HuH-7 (cell line): ENCODE results near the gene GIMAP2.
"Not testable (repeated sequence)": the region's sequence is repeated elsewhere in the genome, so short reads cannot be mapped to it uniquely, and the experiment has no call there.

ENCODE experiments used
- DNase-seq: peaks from one replicate; pipeline ENCODE4 v3.0.0; 2011; ENCODE audit warnings: low spot score

GIMAP2 gene

DNA sequence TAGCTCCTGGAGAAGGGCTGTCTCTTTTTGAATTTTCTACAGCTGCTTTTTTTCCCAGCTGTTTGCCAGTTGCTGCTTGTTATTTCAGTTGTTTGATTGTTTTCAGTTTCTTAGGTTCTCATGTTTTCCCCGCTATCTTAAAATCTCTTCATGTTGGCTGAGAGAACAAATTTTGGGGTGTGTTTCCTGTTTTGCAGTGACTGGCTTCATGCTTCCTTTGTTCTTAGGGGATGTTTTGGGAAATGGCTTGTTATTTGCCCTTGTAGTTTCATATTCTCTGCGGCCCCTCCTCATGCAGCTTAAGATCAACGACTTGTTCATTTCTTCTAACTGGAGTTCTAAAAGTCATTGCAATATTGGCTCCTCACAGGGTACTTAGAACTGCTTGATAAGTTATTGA is 8.7 kb upstream of the GIMAP2 start:
- DNase-seq: not testable (repeated sequence)

DNA sequence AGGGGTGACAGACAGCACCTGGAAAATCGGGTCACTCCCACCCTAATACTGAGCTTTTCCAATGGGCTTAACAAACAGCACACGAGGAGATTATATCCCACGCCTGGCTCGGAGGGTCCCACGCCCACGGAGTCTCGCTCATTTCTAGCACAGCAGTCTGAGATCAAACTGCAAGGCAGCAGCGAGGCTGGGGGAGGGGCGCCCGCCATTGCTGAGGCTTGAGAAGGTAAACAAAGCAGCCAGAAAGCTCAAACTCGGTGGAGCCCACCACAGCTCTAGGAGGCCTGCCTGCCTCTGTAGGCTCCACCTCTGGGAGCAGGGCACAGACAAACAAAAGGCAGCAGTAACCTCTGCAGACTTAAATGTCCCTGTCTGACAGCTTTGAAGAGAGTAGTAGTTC is 6.9 kb upstream of the GIMAP2 start:
- DNase-seq: not testable (repeated sequence)

- not testable (repeated sequence) for DNase-seq
Measured at GRCh38 chr7:150680364-150680763, 5.1 kb upstream of the GIMAP2 start.

GRCh38 chr7:150686030-150686631 is 625 bp downstream of the GIMAP2 start:
- DNase-seq: no peak

- no peak for DNase-seq
Measured at GRCh38 chr7:150688630-150689029, 3.1 kb downstream of the GIMAP2 start.

GRCh38 chr7:150695654-150696053 is 10.1 kb downstream of the GIMAP2 start:
- no peak for DNase-seq

DNA sequence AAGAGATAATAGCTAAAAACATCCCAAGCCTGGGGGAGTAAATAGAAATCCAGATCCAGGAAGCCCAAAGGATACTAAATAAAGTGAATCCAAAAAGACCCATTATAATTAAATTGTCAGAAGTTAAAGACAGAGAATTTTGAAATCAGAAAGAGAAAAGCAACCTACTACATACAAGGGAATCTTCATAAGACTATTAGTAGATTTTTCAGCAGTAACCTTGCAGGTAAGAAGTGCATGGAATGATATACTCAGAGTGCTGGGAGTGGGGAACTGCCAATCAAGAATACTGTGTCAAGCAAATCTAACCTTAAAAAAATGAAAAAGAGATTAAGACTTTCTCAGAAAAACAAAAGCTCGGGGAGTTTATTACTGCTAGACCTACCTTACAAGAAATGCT is 17.7 kb downstream of the GIMAP2 start:
- DNase-seq: no peak

DNA sequence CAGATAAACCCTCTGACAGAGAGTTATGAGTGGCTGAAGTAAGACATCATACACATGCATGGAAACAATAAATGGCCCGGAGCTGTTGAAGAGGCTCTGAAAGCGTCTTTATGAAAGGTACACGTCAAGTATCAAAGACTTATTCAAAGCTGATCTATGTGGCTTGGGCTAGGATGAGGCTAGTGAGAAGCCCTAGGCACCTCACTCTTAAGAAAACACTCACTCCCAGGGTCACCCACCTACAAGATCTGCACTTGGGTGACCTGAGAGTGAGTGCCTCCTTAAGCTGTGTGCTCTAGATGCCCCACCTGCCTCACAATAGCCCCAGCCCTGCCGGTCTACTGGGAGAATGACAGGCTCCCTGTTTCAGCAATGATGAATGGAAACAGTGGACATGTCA is 29.8 kb downstream of the GIMAP2 start:
- no peak for DNase-seq

GRCh38 chr7:150715738-150716137 is 30.2 kb downstream of the GIMAP2 start:
- DNase-seq: no peak

GRCh38 chr7:150716368-150716767 is 30.9 kb downstream of the GIMAP2 start, which contains the start of gene GIMAP1:
Gene GIMAP1 (plus strand): TSS chr7:150716613. CDS start chr7:150719048, 2,435 bp downstream.
- DNase-seq: no peak

DNA sequence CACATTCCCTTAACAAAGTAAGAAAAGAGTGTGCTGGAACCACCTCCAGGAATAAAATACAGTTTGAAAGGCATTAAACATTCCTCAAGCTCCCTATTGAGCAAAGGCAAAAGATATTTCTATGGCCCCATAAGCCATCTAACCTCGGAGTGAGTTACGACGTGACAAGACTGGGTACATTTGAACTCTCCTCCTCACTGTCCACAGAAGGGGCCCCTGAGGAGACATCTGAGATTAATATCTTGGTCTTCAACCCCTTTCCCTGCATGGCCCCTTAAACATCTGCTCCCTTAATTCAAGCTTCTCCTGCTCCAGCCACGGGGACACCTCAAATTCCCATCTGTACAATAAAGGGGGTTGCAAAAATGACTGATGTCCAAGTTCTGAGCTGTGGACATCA is 31.4 kb downstream of the GIMAP2 start:
- DNase-seq: no peak

GRCh38 chr7:150717814-150718420 is 32.4 kb downstream of the GIMAP2 start:
- DNase-seq: no peak

GRCh38 chr7:150719436-150719835 is 33.9 kb downstream of the GIMAP2 start:
- no peak for DNase-seq

GRCh38 chr7:150719960-150720891 is 34.7 kb downstream of the GIMAP2 start:
- no peak for DNase-seq

DNA sequence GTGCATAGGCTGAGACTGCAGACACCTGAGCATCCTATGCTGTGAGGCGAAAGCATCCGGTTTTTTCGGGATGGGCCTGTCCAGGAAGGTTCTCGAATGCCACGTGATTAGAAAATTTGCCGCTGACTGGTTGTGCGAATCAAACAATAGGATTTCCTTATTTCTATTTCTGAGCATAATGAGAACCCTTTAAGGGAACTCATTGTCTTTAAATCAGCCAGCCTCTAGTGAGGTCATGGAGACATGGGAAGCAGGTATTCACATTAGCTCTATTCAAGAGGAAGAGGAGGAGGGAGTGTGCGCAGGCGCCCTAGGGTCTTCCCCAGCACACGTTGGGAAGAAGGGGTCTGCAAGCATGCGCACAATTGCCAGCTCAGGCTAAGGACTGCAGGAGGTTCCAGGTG is 36.5 kb downstream of the GIMAP2 start:
- DNase-seq: no peak

GRCh38 chr7:150722431-150722931 is 37.0 kb downstream of the GIMAP2 start:
- DNase-seq: no peak

GRCh38 chr7:150723467-150723866 is 38.0 kb downstream of the GIMAP2 start:
- DNase-seq: no peak

DNA sequence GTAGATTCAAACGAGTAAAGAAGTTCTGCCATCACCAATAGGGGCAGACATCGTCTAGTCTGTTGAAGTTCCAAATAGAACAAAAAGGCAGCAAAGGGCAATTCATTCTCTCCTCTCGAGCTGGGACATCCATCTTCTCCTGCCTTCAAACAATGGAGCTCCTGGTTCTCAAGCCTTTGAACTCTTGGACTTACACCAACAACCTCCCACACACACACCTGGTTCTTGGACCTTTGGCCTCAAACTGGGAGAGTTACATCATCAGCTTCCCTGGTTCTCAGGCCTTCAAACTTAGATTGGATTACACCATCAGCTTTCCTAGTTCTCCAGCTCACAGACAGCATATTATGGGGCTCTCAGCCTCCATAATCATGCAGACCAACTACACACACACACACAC is 41.9 kb downstream of the GIMAP2 start:
- DNase-seq: peak; percentile 41

GRCh38 chr7:150728011-150728410 is 42.5 kb downstream of the GIMAP2 start:
- DNase-seq: no peak

GRCh38 chr7:150728609-150729008 is 43.1 kb downstream of the GIMAP2 start:
- no peak for DNase-seq

GRCh38 chr7:150731916-150732315 is 46.4 kb downstream of the GIMAP2 start:
- no peak for DNase-seq

DNA sequence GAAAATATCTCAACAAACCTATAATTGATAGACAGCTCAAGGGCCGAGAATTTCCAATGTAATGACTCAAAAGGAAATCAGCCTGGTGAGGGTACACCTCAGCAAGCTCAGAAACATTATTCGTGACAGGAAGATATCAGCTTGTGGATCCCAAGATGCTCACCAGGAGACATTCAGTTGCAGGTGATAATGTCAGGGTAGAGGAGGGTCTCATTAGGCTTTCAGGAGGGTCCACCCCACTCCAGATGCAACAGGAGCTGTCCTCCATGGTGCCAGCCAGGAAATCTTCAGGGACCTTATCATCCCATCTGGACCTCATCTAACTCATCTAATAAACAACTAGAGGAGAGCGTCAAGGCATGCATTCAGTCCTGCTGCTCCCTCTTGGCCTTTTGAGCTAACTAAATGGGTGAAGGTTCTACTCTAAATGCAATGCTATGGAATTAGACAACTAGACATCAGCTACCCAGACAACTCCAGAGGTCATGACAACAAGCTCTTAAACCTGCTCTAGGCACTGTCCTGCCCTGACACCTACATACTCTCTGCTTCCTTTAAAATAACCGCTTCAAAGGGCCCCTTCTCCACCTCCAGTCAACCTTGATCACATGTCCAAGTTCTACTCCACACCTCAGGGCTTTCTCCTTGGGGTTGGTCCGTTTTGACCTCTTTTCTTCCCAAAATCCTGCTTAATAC is 47.4 kb downstream of the GIMAP2 start:
- no peak for DNase-seq
